Measurements from ENCODE around the gene XYLT1.

DNA sequence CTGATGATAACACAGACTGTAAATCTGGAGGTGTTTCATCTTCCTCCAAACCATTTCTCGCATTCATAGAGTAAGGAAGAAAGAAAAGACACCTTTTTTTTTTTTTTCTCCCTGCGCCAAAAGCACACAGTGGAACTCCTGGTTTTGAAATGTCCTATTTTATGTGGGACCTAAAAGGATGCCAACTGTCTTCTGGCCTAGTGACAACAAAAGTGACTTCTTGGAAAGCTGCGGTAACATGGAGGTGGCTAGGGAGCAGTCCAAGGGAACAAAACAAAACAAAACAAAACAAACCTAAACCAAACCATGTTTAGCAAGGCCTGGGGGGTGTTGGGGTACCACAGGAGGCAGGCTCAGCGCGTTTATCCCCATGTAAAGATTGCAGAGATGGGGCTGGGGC lies 174.8 kb downstream of the XYLT1 start:
- TF ChIP-seq, protein P1, sequence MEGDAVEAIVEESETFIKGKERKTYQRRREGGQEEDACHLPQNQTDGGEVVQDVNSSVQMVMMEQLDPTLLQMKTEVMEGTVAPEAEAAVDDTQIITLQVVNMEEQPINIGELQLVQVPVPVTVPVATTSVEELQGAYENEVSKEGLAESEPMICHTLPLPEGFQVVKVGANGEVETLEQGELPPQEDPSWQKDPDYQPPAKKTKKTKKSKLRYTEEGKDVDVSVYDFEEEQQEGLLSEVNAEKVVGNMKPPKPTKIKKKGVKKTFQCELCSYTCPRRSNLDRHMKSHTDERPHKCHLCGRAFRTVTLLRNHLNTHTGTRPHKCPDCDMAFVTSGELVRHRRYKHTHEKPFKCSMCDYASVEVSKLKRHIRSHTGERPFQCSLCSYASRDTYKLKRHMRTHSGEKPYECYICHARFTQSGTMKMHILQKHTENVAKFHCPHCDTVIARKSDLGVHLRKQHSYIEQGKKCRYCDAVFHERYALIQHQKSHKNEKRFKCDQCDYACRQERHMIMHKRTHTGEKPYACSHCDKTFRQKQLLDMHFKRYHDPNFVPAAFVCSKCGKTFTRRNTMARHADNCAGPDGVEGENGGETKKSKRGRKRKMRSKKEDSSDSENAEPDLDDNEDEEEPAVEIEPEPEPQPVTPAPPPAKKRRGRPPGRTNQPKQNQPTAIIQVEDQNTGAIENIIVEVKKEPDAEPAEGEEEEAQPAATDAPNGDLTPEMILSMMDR (IDR thresholded peaks at IDR 0.05) = no peak
- no peak for TF ChIP-seq RXRA (IDR thresholded peaks at IDR 0.05; ENCODE audit: borderline replicate concordance, low read depth)
- TF ChIP-seq, protein P2, sequence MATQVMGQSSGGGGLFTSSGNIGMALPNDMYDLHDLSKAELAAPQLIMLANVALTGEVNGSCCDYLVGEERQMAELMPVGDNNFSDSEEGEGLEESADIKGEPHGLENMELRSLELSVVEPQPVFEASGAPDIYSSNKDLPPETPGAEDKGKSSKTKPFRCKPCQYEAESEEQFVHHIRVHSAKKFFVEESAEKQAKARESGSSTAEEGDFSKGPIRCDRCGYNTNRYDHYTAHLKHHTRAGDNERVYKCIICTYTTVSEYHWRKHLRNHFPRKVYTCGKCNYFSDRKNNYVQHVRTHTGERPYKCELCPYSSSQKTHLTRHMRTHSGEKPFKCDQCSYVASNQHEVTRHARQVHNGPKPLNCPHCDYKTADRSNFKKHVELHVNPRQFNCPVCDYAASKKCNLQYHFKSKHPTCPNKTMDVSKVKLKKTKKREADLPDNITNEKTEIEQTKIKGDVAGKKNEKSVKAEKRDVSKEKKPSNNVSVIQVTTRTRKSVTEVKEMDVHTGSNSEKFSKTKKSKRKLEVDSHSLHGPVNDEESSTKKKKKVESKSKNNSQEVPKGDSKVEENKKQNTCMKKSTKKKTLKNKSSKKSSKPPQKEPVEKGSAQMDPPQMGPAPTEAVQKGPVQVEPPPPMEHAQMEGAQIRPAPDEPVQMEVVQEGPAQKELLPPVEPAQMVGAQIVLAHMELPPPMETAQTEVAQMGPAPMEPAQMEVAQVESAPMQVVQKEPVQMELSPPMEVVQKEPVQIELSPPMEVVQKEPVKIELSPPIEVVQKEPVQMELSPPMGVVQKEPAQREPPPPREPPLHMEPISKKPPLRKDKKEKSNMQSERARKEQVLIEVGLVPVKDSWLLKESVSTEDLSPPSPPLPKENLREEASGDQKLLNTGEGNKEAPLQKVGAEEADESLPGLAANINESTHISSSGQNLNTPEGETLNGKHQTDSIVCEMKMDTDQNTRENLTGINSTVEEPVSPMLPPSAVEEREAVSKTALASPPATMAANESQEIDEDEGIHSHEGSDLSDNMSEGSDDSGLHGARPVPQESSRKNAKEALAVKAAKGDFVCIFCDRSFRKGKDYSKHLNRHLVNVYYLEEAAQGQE (IDR thresholded peaks at IDR 0.05; ENCODE audit: low read depth, low read length) = no peak
- no peak for TF ChIP-seq RAD21 (IDR thresholded peaks at IDR 0.05; ENCODE audit: low read length)
- no peak for TF ChIP-seq TAF1 (IDR thresholded peaks at IDR 0.05; ENCODE audit: borderline replicate concordance, low read depth, low read length)
- no peak for TF ChIP-seq JUND (IDR thresholded peaks at IDR 0.05)
- no peak for TF ChIP-seq EZH2phosphoT487 (IDR thresholded peaks at IDR 0.05; ENCODE audit: borderline replicate concordance, low read depth)
- TF ChIP-seq, protein P3, sequence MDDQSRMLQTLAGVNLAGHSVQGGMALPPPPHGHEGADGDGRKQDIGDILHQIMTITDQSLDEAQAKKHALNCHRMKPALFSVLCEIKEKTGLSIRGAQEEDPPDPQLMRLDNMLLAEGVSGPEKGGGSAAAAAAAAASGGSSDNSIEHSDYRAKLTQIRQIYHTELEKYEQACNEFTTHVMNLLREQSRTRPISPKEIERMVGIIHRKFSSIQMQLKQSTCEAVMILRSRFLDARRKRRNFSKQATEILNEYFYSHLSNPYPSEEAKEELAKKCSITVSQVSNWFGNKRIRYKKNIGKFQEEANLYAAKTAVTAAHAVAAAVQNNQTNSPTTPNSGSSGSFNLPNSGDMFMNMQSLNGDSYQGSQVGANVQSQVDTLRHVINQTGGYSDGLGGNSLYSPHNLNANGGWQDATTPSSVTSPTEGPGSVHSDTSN (IDR thresholded peaks at IDR 0.05) = no peak
- no peak for TF ChIP-seq POLR2AphosphoS5 (IDR thresholded peaks at IDR 0.05; ENCODE audit: low read depth, low read length)
- no peak for TF ChIP-seq YY1 (IDR thresholded peaks at IDR 0.05; ENCODE audit: low read depth)
- TF ChIP-seq SMC3 (IDR thresholded peaks at IDR 0.05; ENCODE audit: low read depth, low read length) = no peak
- TF ChIP-seq FOXJ3 (CRISPR knock-in tag; IDR thresholded peaks at IDR 0.05) = no peak
- no peak for TF ChIP-seq USF2 (IDR thresholded peaks at IDR 0.05; ENCODE audit: borderline replicate concordance, low read depth, low read length)
- no peak for TF ChIP-seq NRF1 (IDR thresholded peaks at IDR 0.05; ENCODE audit: low read depth, low read length)

All from SK-N-SH (cell line).